Measurements from ENCODE around the gene ABL1. TPM values are rescaled to one million over a fixed set of nuclear protein-coding genes. Genes with fewer than 3 reads are reported as not detected.

ABL1 gene
- total and polyA plus RNA-seq, 10 donors: 9.7 to 76.7 (median 42.2) TPM

DNA sequence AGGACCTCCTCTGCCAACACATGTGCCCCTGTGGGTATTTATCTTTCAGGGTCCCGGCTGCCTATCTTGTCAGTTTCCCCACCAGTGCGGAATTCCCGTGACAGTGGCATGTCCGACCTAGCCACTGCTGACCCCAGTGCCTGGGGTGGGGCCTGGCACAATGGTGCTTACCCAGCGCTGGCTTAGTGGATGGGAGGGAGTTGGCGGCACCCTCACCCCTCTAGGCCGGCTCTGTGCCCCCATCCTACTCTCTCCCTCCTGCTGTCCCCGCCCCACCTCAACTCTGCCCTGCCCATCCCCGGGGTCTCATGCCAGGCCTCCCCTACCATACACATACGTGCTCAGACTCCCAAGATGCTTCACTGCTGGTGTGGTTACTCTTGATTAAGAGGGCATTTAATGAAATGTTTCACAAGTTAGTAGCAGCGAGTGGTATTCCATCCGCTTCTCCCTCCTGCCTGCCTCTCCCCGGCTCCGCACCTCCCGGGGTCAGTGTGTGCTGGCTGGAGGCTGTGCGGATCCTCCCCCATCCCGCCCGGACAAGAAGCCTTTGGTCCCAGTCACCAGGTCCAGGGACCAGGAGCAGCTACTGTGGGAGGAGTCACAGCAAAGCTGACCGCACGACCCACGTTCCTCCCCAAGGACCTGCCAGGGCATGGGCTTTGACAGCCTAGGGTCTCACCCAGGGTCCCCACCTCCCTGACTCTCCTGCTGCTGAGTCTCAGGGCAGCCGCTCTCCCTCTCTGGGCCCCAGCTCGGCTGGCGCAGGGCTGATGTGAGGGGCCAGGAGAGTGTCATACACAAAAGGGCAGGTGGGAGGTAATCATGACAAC, 71.1 kb downstream of the ABL1 start:
- no peak for DNase-seq
- TF ChIP-seq POLR2A (IDR thresholded peaks at IDR 0.05) (no peak), POLR2AphosphoS5 (IDR thresholded peaks at IDR 0.05) (no peak)
- TF ChIP-seq, protein P1, sequence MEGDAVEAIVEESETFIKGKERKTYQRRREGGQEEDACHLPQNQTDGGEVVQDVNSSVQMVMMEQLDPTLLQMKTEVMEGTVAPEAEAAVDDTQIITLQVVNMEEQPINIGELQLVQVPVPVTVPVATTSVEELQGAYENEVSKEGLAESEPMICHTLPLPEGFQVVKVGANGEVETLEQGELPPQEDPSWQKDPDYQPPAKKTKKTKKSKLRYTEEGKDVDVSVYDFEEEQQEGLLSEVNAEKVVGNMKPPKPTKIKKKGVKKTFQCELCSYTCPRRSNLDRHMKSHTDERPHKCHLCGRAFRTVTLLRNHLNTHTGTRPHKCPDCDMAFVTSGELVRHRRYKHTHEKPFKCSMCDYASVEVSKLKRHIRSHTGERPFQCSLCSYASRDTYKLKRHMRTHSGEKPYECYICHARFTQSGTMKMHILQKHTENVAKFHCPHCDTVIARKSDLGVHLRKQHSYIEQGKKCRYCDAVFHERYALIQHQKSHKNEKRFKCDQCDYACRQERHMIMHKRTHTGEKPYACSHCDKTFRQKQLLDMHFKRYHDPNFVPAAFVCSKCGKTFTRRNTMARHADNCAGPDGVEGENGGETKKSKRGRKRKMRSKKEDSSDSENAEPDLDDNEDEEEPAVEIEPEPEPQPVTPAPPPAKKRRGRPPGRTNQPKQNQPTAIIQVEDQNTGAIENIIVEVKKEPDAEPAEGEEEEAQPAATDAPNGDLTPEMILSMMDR (IDR thresholded peaks at IDR 0.05 in 8 of 11, conservative IDR thresholded peaks at IDR 0.05 in 3 of 11): no peak
- Histone ChIP-seq H3K27me3 (replicated peaks in 1 of 7) (peaks cover 0 to 69% (median 14%) of the 10 kb centered on the region in 7 donors), H3K36me3 (no peaks in the 10 kb centered on the region), H3K4me3 (no peak overlapping the region), H3K9me3 (no peaks in the 10 kb centered on the region), H3K4me1 (no peaks in the 10 kb centered on the region), H3K27ac (no peak overlapping the region)
- intact Hi-C loops (cut with DNase I; ENCODE audit: low total_unique reads): no loop called here
- 73 to 84% (median 82%) methylated on average over 16 to 24 of the region's 24 CpGs for WGBS, 5 donors

GRCh38 chr9:130906735-130907416, 71.8 kb downstream of the ABL1 start:
- Histone ChIP-seq H3K4me1 (no peaks in the 10 kb centered on the region), H3K9me3 (no peaks in the 10 kb centered on the region), H3K36me3 (no peaks in the 10 kb centered on the region), H3K4me3 (no peak overlapping the region), H3K27me3 (replicated peaks in 1 of 7) (peaks cover 0 to 67% (median 14%) of the 10 kb centered on the region in 7 donors), H3K27ac (no peak overlapping the region)
- no peak for DNase-seq
- intact Hi-C loops (cut with DNase I; ENCODE audit: low total_unique reads): no loop called here
- TF ChIP-seq POLR2AphosphoS5 (IDR thresholded peaks at IDR 0.05) (no peak), POLR2A (IDR thresholded peaks at IDR 0.05) (no peak)
- TF ChIP-seq, protein P1 (IDR thresholded peaks at IDR 0.05 in 8 of 11, conservative IDR thresholded peaks at IDR 0.05 in 3 of 11): no peak
- 78 to 85% (median 80%) methylated on average over 19 to 21 of the region's 21 CpGs for WGBS, 5 donors

GRCh38 chr9:130908146-130908877, 73.3 kb downstream of the ABL1 start:
- no peak overlapping the region for H3K4me3 ChIP-seq
- whole genome bisulfite sequencing, 5 donors: 47 to 59% (median 57%) methylated on average over 20 to 22 of the region's 22 CpGs
- H3K36me3 ChIP-seq: no peaks in the 10 kb centered on the region
- H3K27ac ChIP-seq: no peak overlapping the region
- DNase-seq: no peak
- intact Hi-C loops (cut with DNase I; ENCODE audit: low total_unique reads): no loop called here
- peaks cover 0 to 60% (median 1%) of the 10 kb centered on the region in 7 donors for H3K27me3 ChIP-seq (replicated peaks in 1 of 7)
- H3K9me3 ChIP-seq: no peaks in the 10 kb centered on the region
- no peaks in the 10 kb centered on the region for H3K4me1 ChIP-seq
- TF ChIP-seq POLR2AphosphoS5 (IDR thresholded peaks at IDR 0.05): no peak
- no peak for TF ChIP-seq POLR2A (IDR thresholded peaks at IDR 0.05)
- TF ChIP-seq, protein P1 (IDR thresholded peaks at IDR 0.05 in 8 of 11, conservative IDR thresholded peaks at IDR 0.05 in 3 of 11): no peak
